Endodermal cell (in vitro differentiated cells): ENCODE data around the gene IL24. TPM values are rescaled to one million over a fixed set of nuclear protein-coding genes. Genes with fewer than 3 reads are reported as not detected.

ENCODE experiments used
- DNase-seq: peaks from one replicate; pipeline ENCODE4 v3.0.0-alpha.2; 2017
- H3K27ac ChIP-seq: 2 replicates; pipeline ENCODE4 v1.5.1; 2013; ENCODE audit warnings: mild to moderate bottlenecking, low read depth, low read length, moderate library complexity
- H3K27me3 ChIP-seq: 2 replicates; pipeline ENCODE4 v1.6.1; 2013; ENCODE audit warnings: mild to moderate bottlenecking, low read length, moderate library complexity; ENCODE audit not compliant: insufficient read depth, control insufficient read depth, poor library complexity, severe bottlenecking
- H3K36me3 ChIP-seq: 2 replicates; pipeline ENCODE4 v1.7.0; 2013; ENCODE audit warnings: mild to moderate bottlenecking, low read length, moderate library complexity; ENCODE audit not compliant: control insufficient read depth, insufficient read depth
- H3K4me1 ChIP-seq: one replicate; pipeline ENCODE4 v1.7.0; 2013; ENCODE audit warnings: low read length; ENCODE audit not compliant: control insufficient read depth, insufficient read depth
- H3K4me3 ChIP-seq: 2 replicates; pipeline ENCODE4 v1.5.1; 2013; ENCODE audit warnings: mild to moderate bottlenecking, low read length, moderate library complexity
- H3K9ac ChIP-seq: 2 replicates; pipeline ENCODE4 v1.6.1; 2013; ENCODE audit warnings: mild to moderate bottlenecking, low read length, moderate library complexity; ENCODE audit not compliant: poor library complexity, severe bottlenecking; ENCODE audit errors: extremely low read depth
- H3K9me3 ChIP-seq: 2 replicates; pipeline ENCODE4 v1.6.1; 2013; ENCODE audit warnings: mild to moderate bottlenecking, low read length, moderate library complexity; ENCODE audit not compliant: control insufficient read depth
- H3K27ac Mint-ChIP-seq: 2 replicates; pipeline ENCODE4 v1.8.0; 2020; ENCODE audit warnings: mixed read lengths
- H3K27me3 Mint-ChIP-seq: 2 replicates; pipeline ENCODE4 v1.8.0; 2021; ENCODE audit warnings: mild to moderate bottlenecking, mixed read lengths; ENCODE audit not compliant: insufficient read depth
- H3K36me3 Mint-ChIP-seq: 2 replicates; pipeline ENCODE4 v1.8.0; 2020; ENCODE audit warnings: low read depth, mixed read lengths
- H3K4me1 Mint-ChIP-seq: 2 replicates; pipeline ENCODE4 v1.8.0; 2020; ENCODE audit warnings: mixed read lengths
- H3K4me3 Mint-ChIP-seq: 2 replicates; pipeline ENCODE4 v1.8.0; 2020; ENCODE audit warnings: mild to moderate bottlenecking, moderate library complexity, mixed read lengths
- H3K9me3 Mint-ChIP-seq: 2 replicates; pipeline ENCODE4 v1.8.0; 2020; ENCODE audit warnings: mild to moderate bottlenecking, mixed read lengths
- WGBS, 2 experiments: methylation state at CpG; one replicate each; pipeline versions ENCODE4 v1.1.5 to v1.1.7; 2013; ENCODE audit warnings: missing lambda C conversion rate in 2 of 2, mixed read lengths in 1 of 2; ENCODE audit not compliant: insufficient coverage in 1 of 2, insufficient read length in 1 of 2; 5-methylcytosine and 5-hydroxymethylcytosine counted together
- total RNA-seq, 2 donors: library from RNA; stranded (reverse); fragmentation: NEBNext Ultra II Directional in 1 of 2; extraction: Animal tissue kit (Norgen Biotek cat#: 25700) in 1 of 2; gene quantifications; 2 replicates in 1 of 2; 3 replicates in 1 of 2; pipeline ENCODE4 v1.2.1, GENCODE V29; 2021
- TF ChIP-seq, protein P1 (sequence below): fragments of 200-600 bp; sonication (generic); conservative IDR thresholded peaks from 2 replicates; pipeline ENCODE4 v1.5.0; 2021; ENCODE audit warnings: antibody characterized with exemption, mild to moderate bottlenecking

Gene IL24
- total RNA-seq, 2 donors from 2014 or later, result not detected

DNA sequence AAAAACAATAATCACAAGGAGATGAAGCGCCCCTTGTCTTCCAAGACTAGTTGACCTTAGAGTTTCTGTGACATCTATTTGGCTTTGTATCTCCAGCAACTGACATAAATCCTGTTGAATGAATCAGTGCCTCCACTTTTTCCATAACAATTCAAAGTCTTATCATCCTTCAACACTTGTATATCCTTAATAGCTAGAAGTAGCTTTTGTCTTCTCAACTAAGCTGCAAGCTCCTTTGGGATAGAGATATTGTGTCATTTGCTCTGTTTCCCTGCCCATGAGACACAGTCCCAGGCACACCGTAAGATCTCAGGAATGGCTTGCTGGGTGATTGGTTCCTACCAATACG is 43.3 kb downstream of the IL24 start:
- 90 to 92% methylated on average over 2 to 3 of the region's 3 CpGs for WGBS, 2 experiments
- Histone ChIP-seq H3K36me3 (no peaks in the 10 kb centered on the region), H3K9ac (no peak overlapping the region), H3K4me1 (no peaks in the 10 kb centered on the region), H3K27ac (no peak overlapping the region), H3K9me3 (no peaks in the 10 kb centered on the region), H3K27me3 (peaks cover 11% of the 10 kb centered on the region), H3K4me3 (no peak overlapping the region)
- TF ChIP-seq, protein P1, sequence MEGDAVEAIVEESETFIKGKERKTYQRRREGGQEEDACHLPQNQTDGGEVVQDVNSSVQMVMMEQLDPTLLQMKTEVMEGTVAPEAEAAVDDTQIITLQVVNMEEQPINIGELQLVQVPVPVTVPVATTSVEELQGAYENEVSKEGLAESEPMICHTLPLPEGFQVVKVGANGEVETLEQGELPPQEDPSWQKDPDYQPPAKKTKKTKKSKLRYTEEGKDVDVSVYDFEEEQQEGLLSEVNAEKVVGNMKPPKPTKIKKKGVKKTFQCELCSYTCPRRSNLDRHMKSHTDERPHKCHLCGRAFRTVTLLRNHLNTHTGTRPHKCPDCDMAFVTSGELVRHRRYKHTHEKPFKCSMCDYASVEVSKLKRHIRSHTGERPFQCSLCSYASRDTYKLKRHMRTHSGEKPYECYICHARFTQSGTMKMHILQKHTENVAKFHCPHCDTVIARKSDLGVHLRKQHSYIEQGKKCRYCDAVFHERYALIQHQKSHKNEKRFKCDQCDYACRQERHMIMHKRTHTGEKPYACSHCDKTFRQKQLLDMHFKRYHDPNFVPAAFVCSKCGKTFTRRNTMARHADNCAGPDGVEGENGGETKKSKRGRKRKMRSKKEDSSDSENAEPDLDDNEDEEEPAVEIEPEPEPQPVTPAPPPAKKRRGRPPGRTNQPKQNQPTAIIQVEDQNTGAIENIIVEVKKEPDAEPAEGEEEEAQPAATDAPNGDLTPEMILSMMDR, result no peak
- Mint-ChIP-seq H3K4me1 (peaks cover 7% of the 10 kb centered on the region), H3K9me3 (no peaks in the 10 kb centered on the region), H3K4me3 (no peak overlapping the region), H3K27me3 (peaks cover 21% of the 10 kb centered on the region), H3K27ac (no peak overlapping the region), H3K36me3 (no peaks in the 10 kb centered on the region)
- no peak for DNase-seq

DNA sequence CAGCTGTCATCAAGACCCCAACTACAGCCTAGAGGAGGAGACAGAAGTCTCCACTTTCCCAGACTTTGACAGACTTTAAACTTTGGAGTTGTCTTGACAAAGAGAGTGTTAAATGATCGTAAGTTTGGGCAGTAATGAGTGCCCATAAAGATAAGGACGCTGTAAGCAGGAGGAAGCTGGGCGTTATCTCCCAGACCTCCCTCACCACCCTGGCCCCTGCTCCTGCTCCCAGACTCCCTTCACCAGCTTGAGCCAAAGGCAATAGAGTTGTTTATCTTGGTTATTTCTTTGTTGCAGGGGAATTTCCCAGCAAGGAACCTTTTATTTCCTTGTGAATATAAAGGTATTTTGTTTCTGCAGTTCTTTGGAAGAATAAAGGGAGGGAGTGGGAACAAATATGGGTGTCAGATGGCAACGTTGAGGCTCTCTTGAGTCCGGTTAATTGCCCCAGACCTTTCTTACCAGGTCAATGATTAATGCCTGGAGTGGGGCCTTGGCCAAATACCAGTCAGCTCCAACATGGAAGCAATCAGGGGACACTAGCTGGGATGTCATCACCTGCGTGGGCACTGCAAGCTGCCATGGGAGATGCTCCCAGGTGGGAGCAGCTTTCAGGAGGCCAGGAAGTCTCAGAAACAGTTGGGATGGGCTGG is 44.6 kb downstream of the IL24 start:
- no peaks in the 10 kb centered on the region for H3K36me3 Mint-ChIP-seq
- no peak overlapping the region for H3K27ac ChIP-seq
- H3K9ac ChIP-seq, result no peak overlapping the region
- WGBS, 2 experiments, result 86 to 94% methylated on average over 4 to 6 of the region's 6 CpGs
- no peaks in the 10 kb centered on the region for H3K36me3 ChIP-seq
- H3K27me3 Mint-ChIP-seq, result peaks cover 21% of the 10 kb centered on the region
- TF ChIP-seq, protein P1, result no peak
- H3K4me1 Mint-ChIP-seq, result peaks cover 7% of the 10 kb centered on the region
- H3K9me3 Mint-ChIP-seq, result no peaks in the 10 kb centered on the region
- H3K9me3 ChIP-seq, result no peaks in the 10 kb centered on the region
- peaks cover 11% of the 10 kb centered on the region for H3K27me3 ChIP-seq
- H3K27ac Mint-ChIP-seq, result no peak overlapping the region
- H3K4me3 Mint-ChIP-seq, result no peak overlapping the region
- no peak overlapping the region for H3K4me3 ChIP-seq
- no peaks in the 10 kb centered on the region for H3K4me1 ChIP-seq
- no peak for DNase-seq

DNA sequence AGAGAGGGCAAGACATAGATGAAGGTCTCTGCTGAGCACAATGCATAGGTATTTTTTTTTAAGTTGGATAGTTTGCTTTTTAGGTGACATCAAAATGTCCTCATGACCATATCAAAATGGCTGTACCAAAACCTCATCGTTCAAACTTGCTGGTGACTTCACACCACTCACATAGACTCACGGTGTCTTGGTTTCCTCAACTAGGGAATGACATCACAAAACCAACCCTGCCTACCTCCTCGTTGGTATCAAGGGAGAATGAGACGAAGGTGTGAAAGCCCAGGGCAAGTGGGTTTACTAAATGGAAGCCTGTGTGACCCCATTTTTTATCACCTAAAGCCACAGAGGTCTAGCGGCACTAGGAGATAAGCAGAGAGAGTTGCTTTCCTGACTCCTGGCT is 47.5 kb downstream of the IL24 start:
- Histone ChIP-seq H3K4me3 (no peak overlapping the region), H3K9ac (no peak overlapping the region), H3K27me3 (peaks cover 11% of the 10 kb centered on the region), H3K9me3 (no peaks in the 10 kb centered on the region), H3K36me3 (no peaks in the 10 kb centered on the region), H3K27ac (no peak overlapping the region), H3K4me1 (no peaks in the 10 kb centered on the region)
- Mint-ChIP-seq H3K27ac (no peak overlapping the region), H3K36me3 (no peaks in the 10 kb centered on the region), H3K9me3 (no peaks in the 10 kb centered on the region), H3K27me3 (peaks cover 21% of the 10 kb centered on the region), H3K4me3 (no peak overlapping the region), H3K4me1 (peaks cover 6% of the 10 kb centered on the region)
- TF ChIP-seq, protein P1, result no peak
- DNase-seq, result no peak
- 82 to 87% methylated on average over 3 to 5 of the region's 5 CpGs for WGBS, 2 experiments
